Measurements from ENCODE around the gene MTAP.

GRCh38 chr9:21811914-21812313 is 9.5 kb downstream of the MTAP start:
- no peak for TF ChIP-seq ARNT (IDR thresholded peaks at IDR 0.05)
- TF ChIP-seq KLF13 (CRISPR knock-in tag; IDR thresholded peaks at IDR 0.05): no peak
- no peak for TF ChIP-seq BRD4 (CRISPR knock-in tag; IDR thresholded peaks at IDR 0.05)
- TF ChIP-seq POLR2AphosphoS2 (IDR thresholded peaks at IDR 0.05; ENCODE audit: low read depth, low read length): no peak
- TF ChIP-seq CENPBD1 (CRISPR knock-in tag; IDR thresholded peaks at IDR 0.05; ENCODE audit: borderline replicate concordance, low read depth): no peak
